Measurements from ENCODE around the gene DENND1C.

Gene DENND1C

DNA sequence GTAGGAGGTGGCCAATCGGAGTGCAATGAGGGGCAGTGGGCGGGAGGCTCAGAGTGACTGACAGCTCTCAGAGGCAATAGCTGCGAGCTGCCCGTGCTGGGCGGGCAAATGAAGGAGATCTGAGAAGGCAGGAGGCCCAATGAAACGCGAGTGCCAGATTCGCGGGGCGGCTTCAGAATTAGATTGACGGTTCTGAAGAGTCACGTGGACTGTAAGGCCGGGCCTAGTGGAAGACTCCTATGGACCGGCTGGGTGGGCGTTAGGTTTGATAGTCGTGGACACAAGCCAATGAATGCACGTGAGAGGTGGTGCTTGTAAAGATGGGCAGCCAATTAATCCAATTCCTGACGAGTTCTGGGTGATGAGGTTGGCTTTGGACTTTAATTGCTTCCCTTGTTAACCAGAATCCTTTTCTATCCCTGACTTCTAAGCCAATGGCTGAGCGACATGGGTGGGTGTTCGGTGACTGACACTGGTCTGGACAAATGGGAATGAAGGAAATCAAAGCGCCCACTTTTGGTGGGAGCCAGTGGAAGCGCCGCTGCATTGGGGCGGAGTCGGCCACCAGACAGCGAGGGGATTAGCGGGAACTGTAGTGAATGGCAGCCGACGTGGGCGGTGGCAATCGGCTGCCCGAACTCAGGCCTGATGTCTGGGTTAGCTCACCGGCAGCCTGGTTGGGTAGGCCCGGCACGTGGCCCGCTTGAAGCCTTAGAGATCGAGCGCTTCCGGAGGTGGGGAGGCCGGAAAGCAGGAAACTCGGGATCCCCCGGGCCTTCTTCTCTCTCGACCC is 56.5 kb downstream of the DENND1C start:
- Histone ChIP-seq H3K9me3 (ENCODE audit: severe bottlenecking) (peaks cover 5% of the 10 kb centered on the region), H3K36me3 (peaks cover 35% of the 10 kb centered on the region), H3K27ac (peak overlapping the region; percentile 93), H3K4me3 (ENCODE audit: low read depth, low read length) (peak overlapping the region; percentile 9), H3K27me3 (ENCODE audit: insufficient read depth, low read depth, severe bottlenecking) (no peaks in the 10 kb centered on the region)
- peak; percentile 99 for DNase-seq
- TF ChIP-seq, protein P1, sequence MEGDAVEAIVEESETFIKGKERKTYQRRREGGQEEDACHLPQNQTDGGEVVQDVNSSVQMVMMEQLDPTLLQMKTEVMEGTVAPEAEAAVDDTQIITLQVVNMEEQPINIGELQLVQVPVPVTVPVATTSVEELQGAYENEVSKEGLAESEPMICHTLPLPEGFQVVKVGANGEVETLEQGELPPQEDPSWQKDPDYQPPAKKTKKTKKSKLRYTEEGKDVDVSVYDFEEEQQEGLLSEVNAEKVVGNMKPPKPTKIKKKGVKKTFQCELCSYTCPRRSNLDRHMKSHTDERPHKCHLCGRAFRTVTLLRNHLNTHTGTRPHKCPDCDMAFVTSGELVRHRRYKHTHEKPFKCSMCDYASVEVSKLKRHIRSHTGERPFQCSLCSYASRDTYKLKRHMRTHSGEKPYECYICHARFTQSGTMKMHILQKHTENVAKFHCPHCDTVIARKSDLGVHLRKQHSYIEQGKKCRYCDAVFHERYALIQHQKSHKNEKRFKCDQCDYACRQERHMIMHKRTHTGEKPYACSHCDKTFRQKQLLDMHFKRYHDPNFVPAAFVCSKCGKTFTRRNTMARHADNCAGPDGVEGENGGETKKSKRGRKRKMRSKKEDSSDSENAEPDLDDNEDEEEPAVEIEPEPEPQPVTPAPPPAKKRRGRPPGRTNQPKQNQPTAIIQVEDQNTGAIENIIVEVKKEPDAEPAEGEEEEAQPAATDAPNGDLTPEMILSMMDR (IDR thresholded peaks at IDR 0.05; ENCODE audit: low read depth, low read length) = no peak

DNA sequence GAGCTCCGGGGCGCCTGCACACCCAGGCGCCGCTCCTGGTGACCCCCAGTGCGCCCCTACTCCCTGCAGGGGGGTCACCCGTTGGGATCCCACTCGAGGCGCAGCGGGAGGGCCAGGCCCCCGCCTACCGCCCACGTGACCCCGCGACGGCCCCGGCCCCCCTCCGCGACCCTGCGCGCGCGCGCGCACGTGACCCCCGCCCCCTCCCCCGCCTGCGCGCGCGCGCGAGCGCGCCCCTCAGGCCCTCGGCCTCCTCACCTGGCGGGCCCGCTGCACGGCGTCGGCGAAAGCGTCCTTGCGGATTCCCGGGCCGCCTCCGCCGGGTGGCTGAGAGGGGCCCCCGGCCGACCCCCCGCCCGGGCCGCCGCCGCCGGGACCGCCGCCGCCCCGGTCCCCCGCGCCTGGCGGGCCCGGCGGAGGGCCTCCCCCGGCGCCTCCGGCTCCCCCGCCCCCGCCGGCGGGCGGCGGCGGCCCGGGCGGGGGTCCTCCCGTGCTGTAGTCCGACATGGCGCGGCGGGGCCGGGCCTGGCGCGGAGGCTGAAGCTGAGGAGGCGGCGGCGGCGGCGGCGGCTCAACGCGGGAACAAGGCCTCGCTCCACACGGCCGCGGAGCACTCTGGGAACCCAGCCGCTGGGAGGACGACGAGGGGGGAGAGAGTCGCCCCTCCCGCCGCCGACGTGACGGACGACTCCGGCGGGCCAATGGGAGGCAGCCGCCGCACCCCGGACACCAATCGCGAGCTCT is 57.2 kb downstream of the DENND1C start, which contains the start of gene KHSRP:
Gene KHSRP (minus strand): TSS at position 617 of the 744 bp plus-strand sequence. CDS start 110 bp downstream, at position 507.
- Histone ChIP-seq H3K4me3 (ENCODE audit: low read depth, low read length) (peak within 1 kb of the TSS; percentile 91), H3K9me3 (ENCODE audit: severe bottlenecking) (peaks cover 5% of the 10 kb centered on the region), H3K27ac (peak within 1 kb of the TSS; percentile 93), H3K27me3 (ENCODE audit: insufficient read depth, low read depth, severe bottlenecking) (no peaks in the 10 kb centered on the region), H3K36me3 (peaks cover 42% of the 10 kb centered on the region)
- TF ChIP-seq, protein P1 (IDR thresholded peaks at IDR 0.05; ENCODE audit: low read depth, low read length) = no peak
- DNase-seq = no peak

DNA sequence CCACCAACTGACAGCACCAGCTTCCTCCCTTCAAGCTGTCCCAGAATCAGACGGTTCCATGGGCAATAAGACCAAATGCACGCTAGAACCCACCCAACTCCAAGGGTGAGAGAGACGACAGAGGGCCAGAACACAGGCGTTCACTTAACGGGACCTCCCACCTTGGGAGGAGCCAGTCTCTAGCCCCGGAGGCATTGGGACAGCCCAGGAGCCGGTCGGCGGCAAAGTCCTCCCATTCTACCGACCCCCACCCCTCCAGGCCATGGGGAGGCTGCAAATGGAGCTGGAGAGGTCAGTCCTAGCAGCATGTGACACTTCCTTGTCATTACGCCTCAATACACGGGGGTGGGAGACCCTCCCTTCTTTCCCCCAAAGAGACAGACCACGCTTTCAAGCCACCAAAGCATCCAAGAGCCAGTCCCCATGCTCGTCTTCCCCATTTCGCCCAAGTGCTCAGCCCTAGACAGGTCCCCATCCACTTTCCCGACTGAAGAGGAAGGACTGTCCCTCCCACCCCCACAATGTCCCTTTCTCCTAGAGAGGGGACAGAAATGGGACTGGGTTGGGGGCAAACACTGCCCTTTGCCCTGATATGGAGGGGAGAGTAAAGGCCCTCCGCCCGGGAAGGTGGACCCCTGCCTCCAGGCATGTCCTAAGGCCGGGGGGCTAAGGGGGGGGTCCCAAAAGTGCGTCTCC is 57.9 kb downstream of the DENND1C start:
- peak overlapping the region; percentile 91 for H3K4me3 ChIP-seq (ENCODE audit: low read depth, low read length)
- H3K27me3 ChIP-seq (ENCODE audit: insufficient read depth, low read depth, severe bottlenecking) = no peaks in the 10 kb centered on the region
- peaks cover 5% of the 10 kb centered on the region for H3K9me3 ChIP-seq (ENCODE audit: severe bottlenecking)
- H3K27ac ChIP-seq = peak overlapping the region; percentile 77
- H3K36me3 ChIP-seq = peaks cover 49% of the 10 kb centered on the region
- TF ChIP-seq, protein P1 (IDR thresholded peaks at IDR 0.05; ENCODE audit: low read depth, low read length) = no peak
- DNase-seq = peak; percentile 50

DNA sequence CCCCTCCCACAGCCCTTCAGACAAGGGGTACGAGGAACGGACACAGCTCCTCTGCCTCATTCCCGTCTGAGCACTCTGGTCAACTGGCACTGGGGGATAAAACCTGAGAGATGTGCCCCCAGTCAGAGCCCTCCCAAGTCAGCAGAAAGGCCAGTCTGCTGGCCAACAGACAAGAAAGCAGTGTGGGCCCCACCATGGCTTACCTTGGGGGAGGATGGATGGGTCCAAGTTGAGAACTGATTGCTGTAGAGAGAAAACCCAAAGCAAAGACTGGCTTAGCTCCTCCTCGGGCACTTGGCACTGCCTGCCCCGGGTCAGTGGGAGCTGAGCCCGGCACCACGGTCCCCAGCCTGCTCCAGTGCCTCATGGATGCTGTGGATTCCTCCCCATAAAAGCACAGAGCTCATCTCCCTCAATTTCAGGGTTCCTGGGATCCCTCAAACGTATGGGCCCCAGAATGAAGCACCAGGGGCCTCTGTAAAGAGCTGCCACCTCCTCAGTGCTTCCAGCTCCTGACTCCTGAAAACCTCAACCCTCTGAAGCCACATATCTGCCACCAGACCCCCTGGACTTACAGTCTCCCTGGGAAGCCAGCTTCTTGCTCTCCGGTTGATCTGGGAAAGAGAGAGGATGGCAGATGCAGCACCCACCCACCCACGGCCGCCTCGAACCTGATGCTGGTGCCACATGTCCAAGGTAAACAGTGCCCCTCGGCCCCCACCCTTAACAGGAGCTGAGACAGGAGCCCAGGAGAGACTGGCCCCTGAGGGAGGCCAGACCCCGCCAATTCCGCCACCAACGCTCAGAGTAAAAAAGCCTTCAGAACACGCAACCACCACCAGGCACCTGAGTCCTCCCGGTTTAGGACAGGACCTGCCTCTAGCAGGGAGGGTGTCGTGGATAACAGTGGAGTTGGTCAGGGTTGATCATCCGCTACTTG is 60.2 kb downstream of the DENND1C start:
- no peak overlapping the region for H3K27ac ChIP-seq
- peaks cover 73% of the 10 kb centered on the region for H3K36me3 ChIP-seq
- H3K9me3 ChIP-seq (ENCODE audit: severe bottlenecking) = peaks cover 5% of the 10 kb centered on the region
- DNase-seq = no peak
- H3K27me3 ChIP-seq (ENCODE audit: insufficient read depth, low read depth, severe bottlenecking) = no peaks in the 10 kb centered on the region
- no peak overlapping the region for H3K4me3 ChIP-seq (ENCODE audit: low read depth, low read length)
- TF ChIP-seq, protein P1 (IDR thresholded peaks at IDR 0.05; ENCODE audit: low read depth, low read length) = no peak

DNA sequence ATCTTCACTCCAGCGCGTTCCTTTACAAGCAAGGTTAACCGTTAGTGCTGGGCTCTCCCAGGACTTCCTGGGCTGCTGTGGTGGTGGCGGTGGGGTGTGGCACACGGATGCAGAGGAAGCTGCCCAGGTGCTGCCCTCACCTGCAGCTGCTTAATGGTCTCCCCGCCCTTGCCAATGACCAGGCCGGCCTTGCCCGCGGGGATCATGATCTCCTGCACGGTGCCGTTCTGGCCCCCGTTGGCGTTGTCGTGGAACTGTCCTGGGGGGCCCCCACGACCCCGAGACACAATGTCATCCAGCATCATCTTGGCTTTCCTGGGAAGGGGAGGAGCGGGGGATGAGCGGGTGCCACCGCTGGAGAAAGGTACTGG is 63.0 kb downstream of the DENND1C start:
- no peak for DNase-seq
- Histone ChIP-seq H3K36me3 (peaks cover 94% of the 10 kb centered on the region), H3K27ac (no peak overlapping the region), H3K4me3 (ENCODE audit: low read depth, low read length) (no peak overlapping the region), H3K27me3 (ENCODE audit: insufficient read depth, low read depth, severe bottlenecking) (no peaks in the 10 kb centered on the region), H3K9me3 (ENCODE audit: severe bottlenecking) (no peaks in the 10 kb centered on the region)
- TF ChIP-seq, protein P1 (IDR thresholded peaks at IDR 0.05; ENCODE audit: low read depth, low read length) = no peak

Measured in WERI-Rb-1 (cell line).